Gastrocnemius medialis (tissue), 4 donors: ENCODE measurements around the gene ALK.

Experiments used
- POLR2A ChIP-seq, 2 donors: fragments of 450-650 bp; IDR thresholded peaks; one replicate each; pipeline ENCODE4 v1.6.1; 2017; ENCODE audit warnings: antibody characterized with exemption in 2 of 2, mild to moderate bottlenecking in 2 of 2, moderate library complexity in 2 of 2
- TF ChIP-seq, protein P1 (sequence below), 5 experiments: fragments of 450-650 bp in 3 of 5; fragments of 200-600 bp in 2 of 5; sonication (generic) in 2 of 5; IDR thresholded peaks in 4 of 5; conservative IDR thresholded peaks in 1 of 5; 1 replicate in 4 of 5; 2 replicates in 1 of 5; pipeline ENCODE4 v1.5.1; 2016 to 2019; ENCODE audit warnings: antibody characterized with exemption in 5 of 5, mild to moderate bottlenecking in 3 of 5, moderate library complexity in 3 of 5

DNA sequence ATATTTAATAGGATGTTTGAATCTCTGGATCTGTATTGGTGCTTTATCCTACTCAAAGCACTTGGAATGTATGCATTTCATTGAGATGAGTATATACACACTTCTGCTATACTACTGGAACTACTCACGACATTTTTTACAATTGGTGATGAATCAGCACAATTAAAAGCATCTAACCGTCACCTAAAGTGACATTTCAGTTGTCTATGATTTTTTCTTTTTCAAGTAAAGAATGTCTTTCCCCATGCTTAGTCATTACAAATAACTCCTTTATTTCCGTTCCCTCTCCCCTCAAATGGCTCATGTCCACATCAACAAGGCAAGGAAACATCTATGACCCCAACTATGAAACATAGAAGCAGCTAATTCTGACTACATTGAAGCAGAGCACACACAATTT is 728.9 kb downstream of the ALK start:
- TF ChIP-seq, protein P1, sequence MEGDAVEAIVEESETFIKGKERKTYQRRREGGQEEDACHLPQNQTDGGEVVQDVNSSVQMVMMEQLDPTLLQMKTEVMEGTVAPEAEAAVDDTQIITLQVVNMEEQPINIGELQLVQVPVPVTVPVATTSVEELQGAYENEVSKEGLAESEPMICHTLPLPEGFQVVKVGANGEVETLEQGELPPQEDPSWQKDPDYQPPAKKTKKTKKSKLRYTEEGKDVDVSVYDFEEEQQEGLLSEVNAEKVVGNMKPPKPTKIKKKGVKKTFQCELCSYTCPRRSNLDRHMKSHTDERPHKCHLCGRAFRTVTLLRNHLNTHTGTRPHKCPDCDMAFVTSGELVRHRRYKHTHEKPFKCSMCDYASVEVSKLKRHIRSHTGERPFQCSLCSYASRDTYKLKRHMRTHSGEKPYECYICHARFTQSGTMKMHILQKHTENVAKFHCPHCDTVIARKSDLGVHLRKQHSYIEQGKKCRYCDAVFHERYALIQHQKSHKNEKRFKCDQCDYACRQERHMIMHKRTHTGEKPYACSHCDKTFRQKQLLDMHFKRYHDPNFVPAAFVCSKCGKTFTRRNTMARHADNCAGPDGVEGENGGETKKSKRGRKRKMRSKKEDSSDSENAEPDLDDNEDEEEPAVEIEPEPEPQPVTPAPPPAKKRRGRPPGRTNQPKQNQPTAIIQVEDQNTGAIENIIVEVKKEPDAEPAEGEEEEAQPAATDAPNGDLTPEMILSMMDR (IDR thresholded peaks at IDR 0.05 in 4 of 5, conservative IDR thresholded peaks at IDR 0.05 in 1 of 5) = no peak
- no peak for TF ChIP-seq POLR2A (IDR thresholded peaks at IDR 0.05)
